Natural killer cell (primary cell): ENCODE measurements around the gene NACA2. TPM values are rescaled to one million over a fixed set of nuclear protein-coding genes. Genes with fewer than 3 reads are reported as not detected.

ENCODE experiments used
- ATAC-seq, 3 donors: fragments of 150-1000 bp in 2 of 3; fragments of 200-7000 bp in 1 of 3; cut with Tn5 transposase; 1 replicate in 1 of 3; 2 replicates in 2 of 3; pipeline ENCODE4 v1.10.0; 2021; ENCODE audit warnings: mild to moderate bottlenecking in 2 of 3, moderate library complexity in 2 of 3
- DNase-seq, 2 donors: peaks; one replicate each; pipeline versions ENCODE4 v3.0.0 to v3.0.0-alpha.2; 2013 to 2021; ENCODE audit warnings: mixed read lengths in 1 of 2
- H3K27ac ChIP-seq: one replicate; pipeline ENCODE4 v1.5.1; 2013; ENCODE audit warnings: mild to moderate bottlenecking, low read length
- H3K27me3 ChIP-seq: one replicate; pipeline ENCODE4 v1.6.1; 2013; ENCODE audit warnings: low read length; ENCODE audit not compliant: control insufficient read depth, insufficient read depth
- H3K36me3 ChIP-seq: one replicate; pipeline ENCODE4 v1.6.1; 2013; ENCODE audit warnings: low read length; ENCODE audit not compliant: control insufficient read depth, insufficient read depth
- H3K4me1 ChIP-seq: one replicate; pipeline ENCODE4 v1.6.1; 2013; ENCODE audit warnings: low read length; ENCODE audit not compliant: control insufficient read depth, insufficient read depth
- H3K4me3 ChIP-seq: one replicate; pipeline ENCODE4 v1.5.1; 2013; ENCODE audit warnings: low read length
- H3K9me3 ChIP-seq: one replicate; pipeline ENCODE4 v1.6.1; 2013; ENCODE audit warnings: low read length; ENCODE audit not compliant: control insufficient read depth, insufficient read depth
- H3K27ac Mint-ChIP-seq, 2 donors: one replicate each; pipeline ENCODE4 v1.8.0; 2022; ENCODE audit warnings: mild to moderate bottlenecking in 2 of 2, mixed read lengths in 2 of 2, moderate library complexity in 1 of 2
- H3K27me3 Mint-ChIP-seq, 2 donors: one replicate each; pipeline ENCODE4 v1.8.0; 2022; ENCODE audit warnings: low read depth in 2 of 2, mixed read lengths in 2 of 2
- H3K36me3 Mint-ChIP-seq: one replicate; pipeline ENCODE4 v1.8.0; 2022; ENCODE audit warnings: mixed read lengths
- H3K4me1 Mint-ChIP-seq, 2 donors: one replicate each; pipeline ENCODE4 v1.8.0; 2022; ENCODE audit warnings: mixed read lengths in 2 of 2
- H3K4me3 Mint-ChIP-seq: one replicate; pipeline ENCODE4 v1.8.0; 2022; ENCODE audit warnings: mild to moderate bottlenecking, moderate library complexity, mixed read lengths
- H3K9me3 Mint-ChIP-seq, 2 donors: one replicate each; pipeline ENCODE4 v1.8.0; 2022; ENCODE audit warnings: mixed read lengths in 2 of 2
- CTCF ChIP-seq: fragments of 200-600 bp; IDR thresholded peaks from one replicate; pipeline ENCODE4 v1.8.0; 2022; ENCODE audit warnings: antibody characterized with exemption
- WGBS: methylation state at CpG from one replicate; pipeline ENCODE4 v1.1.7; 2013; ENCODE audit warnings: missing lambda C conversion rate; ENCODE audit not compliant: insufficient coverage; 5-methylcytosine and 5-hydroxymethylcytosine counted together
- intact Hi-C: fragments of 100-400 bp; cut with micrococcal nuclease; formaldehyde crosslinking; loops from one replicate; pipeline ENCODE4 v1.14.2; 2022
- total RNA-seq, 4 donors: library from RNA; stranded (reverse); fragments of 120-200 nt in 1 of 4; gene quantifications; one replicate each; pipeline versions ENCODE4 v1.2.3 to v1.2.4, GENCODE V29; 2013 to 2022

NACA2 gene
- total RNA-seq, 3 donors from 2014 or later (not counting 1 experiment from before 2014, with no cell fraction given): not detected

- no peaks in the 10 kb centered on the region for H3K36me3 ChIP-seq
- intact Hi-C loops: no loop called here
- no peak overlapping the region for H3K4me3 Mint-ChIP-seq
- no peaks in the 10 kb centered on the region for H3K4me1 Mint-ChIP-seq
- no peak for TF ChIP-seq CTCF
- no peak overlapping the region for H3K4me3 ChIP-seq
- no peak for DNase-seq
- no peak overlapping the region for H3K27ac ChIP-seq
- H3K9me3 ChIP-seq: no peaks in the 10 kb centered on the region
- H3K9me3 Mint-ChIP-seq: peaks cover 0 to 2% of the 10 kb centered on the region in 2 donors
- H3K27ac Mint-ChIP-seq: no peak overlapping the region
- peaks cover 20 to 57% of the 10 kb centered on the region in 2 donors for H3K27me3 Mint-ChIP-seq
- peaks cover 7% of the 10 kb centered on the region for H3K27me3 ChIP-seq
- 73% methylated on average over 8 of the region's 9 CpGs for WGBS
- no peaks in the 10 kb centered on the region for H3K4me1 ChIP-seq
- ATAC-seq: no peak
- peaks cover 7% of the 10 kb centered on the region for H3K36me3 Mint-ChIP-seq
Observed at GRCh38 chr17:61543786-61544415, 47.1 kb downstream of the NACA2 start.

GRCh38 chr17:61542027-61542426, 49.0 kb downstream of the NACA2 start:
- Histone ChIP-seq H3K4me1 (no peaks in the 10 kb centered on the region), H3K4me3 (no peak overlapping the region), H3K9me3 (no peaks in the 10 kb centered on the region), H3K27me3 (peaks cover 7% of the 10 kb centered on the region), H3K27ac (no peak overlapping the region), H3K36me3 (no peaks in the 10 kb centered on the region)
- DNase-seq (no peak), ATAC-seq (no peak)
- Mint-ChIP-seq H3K27me3 (peaks cover 16 to 47% of the 10 kb centered on the region in 2 donors), H3K9me3 (peaks cover 0 to 2% of the 10 kb centered on the region in 2 donors), H3K4me3 (no peak overlapping the region), H3K4me1 (no peaks in the 10 kb centered on the region), H3K27ac (no peak overlapping the region), H3K36me3 (peaks cover 7% of the 10 kb centered on the region)
- 97% methylated on average over 6 of the region's 8 CpGs for WGBS
- TF ChIP-seq CTCF: no peak
- intact Hi-C loops: no loop called here

GRCh38 chr17:61540874-61541273, 50.1 kb downstream of the NACA2 start:
- H3K36me3 ChIP-seq: no peaks in the 10 kb centered on the region
- H3K4me3 ChIP-seq: no peak overlapping the region
- H3K9me3 ChIP-seq: no peaks in the 10 kb centered on the region
- intact Hi-C loops: no loop called here
- no peak for DNase-seq
- Mint-ChIP-seq H3K36me3 (peaks cover 7% of the 10 kb centered on the region), H3K4me3 (no peak overlapping the region), H3K9me3 (peaks cover 0 to 2% of the 10 kb centered on the region in 2 donors), H3K27me3 (peaks cover 12 to 37% of the 10 kb centered on the region in 2 donors), H3K27ac (no peak overlapping the region), H3K4me1 (no peaks in the 10 kb centered on the region)
- H3K27me3 ChIP-seq: peaks cover 2% of the 10 kb centered on the region
- no peak for ATAC-seq
- WGBS: 70% methylated on average over 1 of the region's 1 CpG
- H3K27ac ChIP-seq: no peak overlapping the region
- no peaks in the 10 kb centered on the region for H3K4me1 ChIP-seq
- TF ChIP-seq CTCF: no peak

Other genes with a start within 250 kb of the NACA2 start
- under 1 TPM in 2 of 3 donors, not detected in 1; 0.09 to 0.23 TPM for gene TBX2, start 191.4 kb downstream of the NACA2 start, total RNA-seq
- not detected for gene TBX4, start 138.8 kb downstream of the NACA2 start, total RNA-seq